Measurements from ENCODE around the gene SDK1. TPM values are rescaled to one million over a fixed set of nuclear protein-coding genes. Genes with fewer than 3 reads are reported as not detected.

SDK1 gene
- total RNA-seq, 1 experiment from 2014 or later: 9.3 TPM

GRCh38 chr7:3953946-3954345, 652.9 kb downstream of the SDK1 start (continued):
- TF ChIP-seq ELF4 (CRISPR knock-in tag; IDR thresholded peaks at IDR 0.05; ENCODE audit: low read depth) (no peak), TP53 (CRISPR knock-in tag; IDR thresholded peaks at IDR 0.05) (no peak), SOX15 (CRISPR knock-in tag; IDR thresholded peaks at IDR 0.05) (no peak), ERG (CRISPR knock-in tag; IDR thresholded peaks at IDR 0.05) (no peak), PREB (CRISPR knock-in tag; IDR thresholded peaks at IDR 0.05; ENCODE audit: borderline replicate concordance) (no peak), USF2 (CRISPR knock-in tag; IDR thresholded peaks at IDR 0.05) (no peak)
- TF ChIP-seq, protein P1, sequence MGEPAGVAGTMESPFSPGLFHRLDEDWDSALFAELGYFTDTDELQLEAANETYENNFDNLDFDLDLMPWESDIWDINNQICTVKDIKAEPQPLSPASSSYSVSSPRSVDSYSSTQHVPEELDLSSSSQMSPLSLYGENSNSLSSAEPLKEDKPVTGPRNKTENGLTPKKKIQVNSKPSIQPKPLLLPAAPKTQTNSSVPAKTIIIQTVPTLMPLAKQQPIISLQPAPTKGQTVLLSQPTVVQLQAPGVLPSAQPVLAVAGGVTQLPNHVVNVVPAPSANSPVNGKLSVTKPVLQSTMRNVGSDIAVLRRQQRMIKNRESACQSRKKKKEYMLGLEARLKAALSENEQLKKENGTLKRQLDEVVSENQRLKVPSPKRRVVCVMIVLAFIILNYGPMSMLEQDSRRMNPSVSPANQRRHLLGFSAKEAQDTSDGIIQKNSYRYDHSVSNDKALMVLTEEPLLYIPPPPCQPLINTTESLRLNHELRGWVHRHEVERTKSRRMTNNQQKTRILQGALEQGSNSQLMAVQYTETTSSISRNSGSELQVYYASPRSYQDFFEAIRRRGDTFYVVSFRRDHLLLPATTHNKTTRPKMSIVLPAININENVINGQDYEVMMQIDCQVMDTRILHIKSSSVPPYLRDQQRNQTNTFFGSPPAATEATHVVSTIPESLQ (CRISPR knock-in tag; IDR thresholded peaks at IDR 0.05): no peak

- no peaks in the 10 kb centered on the region; the same call in 1 of the 2 replicates for H3K9me3 Mint-ChIP-seq
- H3K4me3 Mint-ChIP-seq: no peak overlapping the region
- CTCF ChIA-PET: interaction anchor here (0.7 kb wide), 1 partner anchor 56 kb away, joined by 3 read pairs; no protein-coding TSS in a partner anchor
- H3K27me3 Mint-ChIP-seq (ENCODE audit: low read depth): no peaks in the 10 kb centered on the region
- H3K36me3 Mint-ChIP-seq: peaks cover 5% of the 10 kb centered on the region; the same call in 1 of the 2 replicates
- ATAC-seq (no peak), DNase-seq (ENCODE audit: low spot score) (no peak)
- POLR2A ChIA-PET: no interaction called here
- H3K27ac Mint-ChIP-seq: no peak overlapping the region
- no peaks in the 10 kb centered on the region for H3K4me1 Mint-ChIP-seq
- TF ChIP-seq ATF3 (CRISPR knock-in tag; conservative IDR thresholded peaks at IDR 0.05): no peak
- TF ChIP-seq, protein P2, sequence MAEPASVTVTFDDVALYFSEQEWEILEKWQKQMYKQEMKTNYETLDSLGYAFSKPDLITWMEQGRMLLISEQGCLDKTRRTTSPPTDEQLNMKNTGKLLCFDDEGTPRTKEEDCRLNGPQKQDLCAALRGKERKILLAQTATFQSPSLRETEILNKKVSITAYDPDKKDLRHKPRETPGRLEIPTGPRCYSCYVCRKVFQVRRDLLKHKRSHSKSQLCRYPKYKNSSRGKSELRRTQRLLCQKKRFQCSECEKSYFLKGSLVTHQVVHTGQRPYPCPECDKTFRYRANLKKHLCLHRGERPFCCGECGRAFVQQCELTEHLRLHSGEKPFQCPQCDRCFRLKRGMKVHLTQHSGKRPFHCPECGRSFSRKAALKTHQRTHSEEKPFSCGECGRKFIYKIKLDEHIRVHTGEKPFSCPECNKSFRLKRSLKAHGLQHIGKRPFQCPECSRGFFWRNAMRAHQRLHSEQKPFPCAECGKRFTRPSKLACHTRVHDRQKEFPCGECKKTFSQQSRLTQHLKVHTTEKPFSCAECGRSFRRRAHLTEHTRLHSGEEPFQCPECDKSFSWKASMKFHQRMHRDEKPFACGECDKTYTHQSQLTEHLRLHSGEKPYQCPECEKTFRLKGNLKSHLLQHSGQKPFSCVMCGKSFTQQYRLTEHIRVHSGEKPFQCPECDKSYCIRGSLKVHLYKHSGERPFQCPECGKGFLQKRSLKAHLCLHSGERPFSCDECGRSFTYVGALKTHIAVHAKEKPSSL (CRISPR knock-in tag; conservative IDR thresholded peaks at IDR 0.05): no peak
- no peak for TF ChIP-seq ZNF219 (CRISPR knock-in tag; IDR thresholded peaks at IDR 0.05; ENCODE audit: borderline replicate concordance)
- no peak for TF ChIP-seq CBFB (CRISPR knock-in tag; IDR thresholded peaks at IDR 0.05; ENCODE audit: low read depth)
- TF ChIP-seq CREB1 (CRISPR knock-in tag; IDR thresholded peaks at IDR 0.05): no peak
- no peak for TF ChIP-seq ERG (CRISPR knock-in tag; IDR thresholded peaks at IDR 0.05)
- no peak for TF ChIP-seq RORB (CRISPR knock-in tag; IDR thresholded peaks at IDR 0.05)
- TF ChIP-seq PRDM15 (CRISPR knock-in tag; IDR thresholded peaks at IDR 0.05): no peak
- TF ChIP-seq, protein P3, sequence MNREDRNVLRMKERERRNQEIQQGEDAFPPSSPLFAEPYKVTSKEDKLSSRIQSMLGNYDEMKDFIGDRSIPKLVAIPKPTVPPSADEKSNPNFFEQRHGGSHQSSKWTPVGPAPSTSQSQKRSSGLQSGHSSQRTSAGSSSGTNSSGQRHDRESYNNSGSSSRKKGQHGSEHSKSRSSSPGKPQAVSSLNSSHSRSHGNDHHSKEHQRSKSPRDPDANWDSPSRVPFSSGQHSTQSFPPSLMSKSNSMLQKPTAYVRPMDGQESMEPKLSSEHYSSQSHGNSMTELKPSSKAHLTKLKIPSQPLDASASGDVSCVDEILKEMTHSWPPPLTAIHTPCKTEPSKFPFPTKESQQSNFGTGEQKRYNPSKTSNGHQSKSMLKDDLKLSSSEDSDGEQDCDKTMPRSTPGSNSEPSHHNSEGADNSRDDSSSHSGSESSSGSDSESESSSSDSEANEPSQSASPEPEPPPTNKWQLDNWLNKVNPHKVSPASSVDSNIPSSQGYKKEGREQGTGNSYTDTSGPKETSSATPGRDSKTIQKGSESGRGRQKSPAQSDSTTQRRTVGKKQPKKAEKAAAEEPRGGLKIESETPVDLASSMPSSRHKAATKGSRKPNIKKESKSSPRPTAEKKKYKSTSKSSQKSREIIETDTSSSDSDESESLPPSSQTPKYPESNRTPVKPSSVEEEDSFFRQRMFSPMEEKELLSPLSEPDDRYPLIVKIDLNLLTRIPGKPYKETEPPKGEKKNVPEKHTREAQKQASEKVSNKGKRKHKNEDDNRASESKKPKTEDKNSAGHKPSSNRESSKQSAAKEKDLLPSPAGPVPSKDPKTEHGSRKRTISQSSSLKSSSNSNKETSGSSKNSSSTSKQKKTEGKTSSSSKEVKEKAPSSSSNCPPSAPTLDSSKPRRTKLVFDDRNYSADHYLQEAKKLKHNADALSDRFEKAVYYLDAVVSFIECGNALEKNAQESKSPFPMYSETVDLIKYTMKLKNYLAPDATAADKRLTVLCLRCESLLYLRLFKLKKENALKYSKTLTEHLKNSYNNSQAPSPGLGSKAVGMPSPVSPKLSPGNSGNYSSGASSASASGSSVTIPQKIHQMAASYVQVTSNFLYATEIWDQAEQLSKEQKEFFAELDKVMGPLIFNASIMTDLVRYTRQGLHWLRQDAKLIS (CRISPR knock-in tag; IDR thresholded peaks at IDR 0.05; ENCODE audit: borderline replicate concordance): no peak
- no peak for TF ChIP-seq CREM (CRISPR knock-in tag; IDR thresholded peaks at IDR 0.05)
These were observed 654.0 kb downstream of the SDK1 start for GRCh38 chr7:3955026-3955425.

Data from WTC11 (cell line).